Inflammatory macrophage treated with lipopolysaccharide for 1 hour (primary cell): ENCODE measurements around the gene SLC2A4RG.

Source experiments
- DNase-seq, 2 donors: peaks; one replicate each; pipeline ENCODE4 v3.0.0-alpha.2; 2020 to 2022

SLC2A4RG gene

GRCh38 chr20:63699466-63700198 lies 39.9 kb upstream of the SLC2A4RG start:
- DNase-seq = no peak

DNA sequence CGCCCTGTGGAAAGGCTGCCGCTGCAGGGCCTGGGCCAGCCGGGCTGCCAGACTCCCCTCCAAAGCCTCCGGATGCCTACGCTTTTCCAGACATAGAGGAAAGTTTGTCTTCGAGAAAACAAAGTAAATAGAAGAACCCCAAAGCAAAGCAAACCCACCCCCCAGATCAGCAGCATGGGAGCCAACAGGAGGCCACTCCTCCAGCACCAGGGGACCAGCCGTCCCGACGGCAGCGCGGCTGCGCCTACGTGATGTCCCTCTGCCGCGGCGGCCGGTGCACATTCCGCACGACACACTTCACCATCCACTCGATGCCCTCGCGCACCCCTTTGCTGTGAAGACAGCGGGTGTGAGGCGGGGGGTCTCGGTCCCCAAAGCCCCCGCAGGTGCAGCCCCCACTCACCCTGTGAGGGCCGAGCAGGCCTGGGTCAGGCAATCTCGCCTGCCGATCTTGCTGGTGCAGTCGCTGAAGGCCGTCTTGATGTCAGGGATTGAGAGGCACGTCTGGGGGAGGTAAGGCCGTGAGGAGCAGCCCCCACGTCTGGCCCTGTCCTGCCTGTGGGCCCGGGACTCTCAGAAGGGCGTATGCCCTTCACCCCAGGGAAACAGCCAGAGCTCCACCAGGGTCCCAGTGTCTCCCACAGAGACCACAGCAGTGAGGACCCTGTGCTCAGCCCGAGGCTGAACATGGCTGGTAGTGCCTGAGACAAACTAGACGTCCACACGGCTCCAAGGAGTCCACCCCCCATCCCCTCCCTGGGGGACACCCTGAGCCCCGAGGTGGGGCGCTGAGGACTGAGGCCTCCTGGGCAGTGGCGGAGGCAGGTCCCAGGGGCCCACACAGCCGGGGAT lies 39.2 kb upstream of the SLC2A4RG start:
- no peak for DNase-seq

DNA sequence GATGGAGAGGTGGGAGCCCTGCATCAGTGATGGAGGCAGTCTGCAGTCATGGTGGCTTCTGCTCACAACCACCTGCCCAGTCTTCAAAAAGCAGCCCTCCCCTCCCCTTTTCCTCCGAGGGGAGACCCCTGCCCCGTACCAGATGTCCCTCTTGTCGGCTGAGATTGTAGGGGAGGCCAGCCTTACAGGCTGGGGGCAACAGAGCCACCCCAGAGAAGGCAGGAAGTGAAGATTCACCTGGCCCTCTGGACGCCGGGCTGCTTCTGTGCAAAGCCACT lies 38.6 kb upstream of the SLC2A4RG start:
- no peak for DNase-seq

DNA sequence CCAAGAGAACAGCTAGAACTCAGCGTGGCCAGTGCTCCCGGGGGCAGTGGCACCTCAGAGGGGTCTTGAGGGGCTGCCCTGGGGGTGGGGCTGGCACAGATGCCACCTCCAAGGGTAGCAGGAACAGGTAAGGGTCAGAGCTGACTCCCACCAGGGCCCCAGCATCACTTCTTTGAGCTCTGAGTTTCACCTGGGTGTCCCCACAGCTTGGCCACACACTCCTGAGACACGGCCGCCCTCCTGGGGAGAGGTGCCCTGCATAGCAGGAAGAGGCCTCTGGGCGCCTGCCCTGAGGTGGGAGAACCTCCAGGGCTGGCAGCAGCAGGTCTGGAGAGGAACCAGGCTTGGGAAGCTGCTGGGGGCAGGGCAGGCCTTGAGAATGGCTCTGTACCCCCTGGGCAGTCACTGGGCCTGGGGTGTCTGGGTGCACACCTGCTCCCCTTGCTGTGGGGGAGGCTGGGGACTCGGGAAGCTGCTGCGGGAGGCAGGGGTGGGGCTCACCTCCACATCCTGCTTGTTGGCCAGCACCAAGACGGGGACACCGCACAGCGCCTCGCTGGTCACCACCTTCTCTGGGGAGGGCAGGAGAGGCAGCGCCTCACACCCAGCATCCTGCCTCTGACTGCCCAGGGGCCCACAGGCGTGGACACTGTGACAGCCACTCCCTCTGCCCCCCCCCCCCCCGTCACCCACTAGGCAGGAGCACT lies 38.1 kb upstream of the SLC2A4RG start:
- no peak for DNase-seq

- DNase-seq = no peak
Measured at GRCh38 chr20:63702036-63702665, 37.4 kb upstream of the SLC2A4RG start.

DNA sequence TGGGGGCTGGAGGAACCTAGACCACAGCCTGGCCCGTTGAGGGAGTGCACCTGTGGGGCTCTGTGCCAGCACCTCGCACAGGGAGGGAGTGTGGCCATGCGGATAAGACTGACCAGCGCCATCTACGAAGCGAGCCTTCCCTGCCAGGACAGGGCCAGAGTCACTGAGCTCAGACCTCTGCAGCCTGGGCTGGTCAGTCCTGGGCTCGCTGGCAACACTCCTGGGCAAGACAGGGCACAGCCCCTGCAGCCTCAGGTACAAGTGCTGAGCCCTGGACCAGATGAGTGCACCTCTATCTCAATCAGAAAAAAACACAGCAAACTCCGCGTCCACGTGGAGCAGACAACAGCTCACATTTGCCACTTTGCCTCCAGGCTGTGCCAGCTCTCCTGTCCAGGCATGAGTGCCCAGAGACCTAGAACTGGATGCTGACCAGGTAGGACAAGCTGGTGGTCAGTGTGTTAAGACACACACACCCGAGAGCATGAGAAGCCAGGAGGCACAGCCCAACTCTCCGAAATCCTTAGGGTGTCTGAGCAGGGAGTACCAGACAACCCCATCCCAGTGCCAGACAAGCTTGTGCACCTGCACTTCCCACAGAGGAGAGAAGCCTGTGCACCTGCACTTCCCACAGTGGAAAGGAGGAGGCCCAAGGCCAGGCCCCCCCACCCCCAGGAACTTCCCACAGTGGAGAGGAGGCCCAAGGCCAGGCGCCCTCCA lies 36.7 kb upstream of the SLC2A4RG start:
- DNase-seq = no peak

DNA sequence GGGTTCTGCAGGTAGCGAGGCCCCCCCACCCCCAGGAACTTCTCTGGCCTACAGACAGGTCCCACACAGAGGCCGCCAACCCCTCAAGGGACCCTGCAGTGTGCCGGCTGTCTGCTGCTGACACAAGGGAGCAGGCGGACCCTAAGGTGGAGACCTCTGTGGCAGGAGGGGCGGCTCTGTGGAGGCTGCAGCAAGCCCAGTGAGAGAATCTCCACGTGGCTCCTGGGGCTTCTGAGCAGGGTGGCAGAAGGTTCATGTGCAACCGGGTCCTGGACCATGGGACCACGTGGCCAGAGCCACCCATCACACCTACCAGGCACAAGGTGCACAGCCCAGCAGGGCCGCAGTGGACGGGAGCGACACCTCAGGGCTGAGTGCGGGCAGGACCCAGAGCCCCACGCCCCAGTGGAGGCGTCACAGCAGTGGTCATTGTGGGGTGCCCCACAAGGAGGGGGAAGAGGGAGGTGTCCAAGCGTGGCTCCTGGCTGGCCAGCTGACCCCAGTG lies 36.1 kb upstream of the SLC2A4RG start:
- no peak for DNase-seq

GRCh38 chr20:63703976-63704748 lies 35.4 kb upstream of the SLC2A4RG start:
- no peak for DNase-seq

DNA sequence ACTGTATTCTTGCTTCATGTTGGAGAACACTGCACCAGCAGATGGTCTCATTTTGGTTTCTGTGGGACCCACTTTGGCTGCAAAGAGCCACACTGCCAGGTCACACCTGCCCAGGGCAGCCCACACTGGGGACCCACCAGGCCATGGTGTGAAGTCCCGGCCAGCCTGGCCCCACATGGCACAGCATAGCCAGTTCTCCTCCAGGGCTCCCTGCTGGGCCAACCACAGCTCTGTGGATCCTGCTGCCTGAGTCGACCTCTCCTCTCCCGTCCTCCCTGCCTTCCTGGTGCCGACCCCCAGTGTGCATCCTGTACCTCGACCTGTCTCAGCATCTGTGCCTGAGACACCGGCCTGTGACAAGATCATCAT lies 34.8 kb upstream of the SLC2A4RG start:
- DNase-seq = no peak

- DNase-seq = no peak
Measured at GRCh38 chr20:63705232-63706026, 34.1 kb upstream of the SLC2A4RG start.

DNA sequence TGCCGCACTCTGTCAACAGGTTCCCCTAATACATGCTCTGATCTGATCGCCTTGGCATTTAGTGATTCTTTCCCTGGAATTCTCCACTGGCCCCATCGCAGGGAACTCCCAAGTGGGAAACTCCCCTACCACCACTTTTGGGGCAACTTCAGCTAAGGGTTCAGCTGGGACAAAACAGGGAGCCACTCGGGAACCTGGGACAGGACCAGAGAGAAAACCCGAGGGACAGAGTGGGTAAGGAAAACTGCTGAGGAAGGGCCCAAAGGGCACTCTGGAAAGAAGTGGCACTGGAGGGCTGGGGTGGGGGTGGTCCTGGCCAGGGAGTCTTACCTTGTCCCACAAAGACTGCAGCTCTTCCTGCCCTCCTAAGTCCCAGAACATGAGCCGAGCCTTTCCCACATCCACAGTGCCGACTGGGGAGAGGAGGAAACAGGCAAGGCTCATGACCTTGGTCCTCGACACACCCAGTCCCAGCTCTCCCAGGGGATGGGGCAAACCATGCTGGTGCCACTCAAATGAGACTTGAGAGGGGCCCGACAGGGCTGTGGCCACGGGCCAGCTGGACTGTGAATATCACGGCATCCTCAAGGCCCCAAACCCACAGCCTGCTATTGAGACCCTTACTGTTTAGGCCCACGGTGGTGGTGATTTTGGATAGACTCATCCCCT lies 33.4 kb upstream of the SLC2A4RG start:
- DNase-seq = no peak

GRCh38 chr20:63706852-63707557 lies 32.6 kb upstream of the SLC2A4RG start:
- peak; percentile 75 to 79 for DNase-seq

DNA sequence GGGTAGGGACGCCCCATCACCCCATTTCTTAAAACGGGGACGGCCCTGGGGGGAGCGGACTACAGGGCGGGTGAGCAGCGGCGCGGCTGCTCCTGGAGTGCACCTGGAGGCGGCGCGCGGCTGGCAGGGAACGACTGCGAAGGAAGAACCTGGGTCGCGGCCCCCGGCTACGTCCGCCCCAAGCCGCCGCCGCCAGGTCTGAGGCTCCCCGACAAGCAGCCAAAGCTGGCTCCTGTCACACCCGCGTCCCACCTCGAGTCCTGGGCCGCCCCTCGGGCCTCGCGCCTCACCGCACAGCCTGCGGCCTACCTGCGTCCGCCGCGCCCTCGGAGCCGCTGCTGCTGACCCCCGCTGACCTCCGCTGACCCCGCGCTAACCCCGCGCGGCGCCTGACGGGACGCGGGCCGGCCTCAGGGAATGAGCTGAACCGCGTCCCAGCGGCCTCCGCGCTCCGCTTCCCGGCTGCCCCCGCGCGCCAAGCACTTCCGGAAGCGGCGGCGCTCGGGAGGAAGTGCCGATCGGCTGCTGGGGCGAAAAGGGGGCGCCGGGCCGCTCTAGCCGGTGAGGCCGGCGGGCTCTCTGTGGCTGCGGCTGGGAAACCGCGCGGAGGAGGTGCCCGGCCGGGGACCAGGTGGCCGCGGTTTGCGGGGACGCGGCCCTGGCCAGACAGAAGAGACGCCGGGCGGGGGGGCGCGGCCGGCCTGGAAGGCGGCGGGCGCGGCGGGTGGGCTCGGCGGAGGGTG lies 31.8 kb upstream of the SLC2A4RG start, which contains the start of the genes ARFRP1 and ZGPAT:
TSS of gene ARFRP1 (minus strand) at position 419 of the 743 bp plus-strand sequence. CDS start 885 bp downstream, outside the sequence.
TSS of gene ZGPAT (plus strand) at position 482 of the 743 bp plus-strand sequence. CDS start 542 bp downstream, outside the sequence.
- DNase-seq = peak; percentile 86 to 92

DNA sequence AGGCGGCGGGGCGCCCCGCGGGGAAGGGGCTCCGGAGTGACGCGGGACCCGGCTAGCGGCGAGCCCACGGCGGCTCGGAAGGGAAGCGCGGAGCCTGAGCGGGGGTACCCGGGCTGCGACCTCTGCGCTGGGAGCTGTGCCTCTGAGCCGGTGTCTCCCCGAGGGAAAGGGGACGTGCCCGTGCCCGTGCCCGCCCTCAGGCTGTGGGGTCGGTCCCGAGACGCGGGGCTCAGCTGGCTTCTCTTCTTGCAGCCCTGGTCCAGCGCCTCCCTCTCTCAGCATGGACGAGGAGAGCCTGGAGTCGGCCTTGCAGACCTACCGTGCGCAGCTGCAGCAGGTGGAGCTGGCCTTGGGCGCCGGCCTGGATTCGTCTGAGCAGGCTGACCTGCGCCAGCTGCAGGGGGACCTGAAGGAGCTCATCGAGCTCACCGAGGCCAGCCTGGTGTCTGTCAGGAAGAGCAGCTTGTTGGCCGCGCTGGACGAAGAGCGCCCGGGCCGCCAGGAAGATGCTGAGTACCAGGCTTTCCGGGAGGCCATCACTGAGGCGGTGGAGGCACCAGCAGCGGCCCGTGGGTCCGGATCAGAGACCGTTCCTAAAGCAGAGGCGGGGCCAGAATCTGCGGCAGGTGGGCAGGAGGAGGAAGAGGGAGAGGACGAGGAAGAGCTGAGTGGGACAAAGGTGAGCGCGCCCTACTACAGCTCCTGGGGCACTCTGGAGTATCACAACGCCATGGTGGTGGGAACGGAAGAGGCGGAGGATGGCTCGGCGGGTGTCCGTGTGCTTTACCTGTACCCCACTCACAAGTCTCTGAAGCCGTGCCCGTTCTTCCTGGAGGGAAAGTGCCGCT lies 31.1 kb upstream of the SLC2A4RG start:
- DNase-seq = no peak

DNA sequence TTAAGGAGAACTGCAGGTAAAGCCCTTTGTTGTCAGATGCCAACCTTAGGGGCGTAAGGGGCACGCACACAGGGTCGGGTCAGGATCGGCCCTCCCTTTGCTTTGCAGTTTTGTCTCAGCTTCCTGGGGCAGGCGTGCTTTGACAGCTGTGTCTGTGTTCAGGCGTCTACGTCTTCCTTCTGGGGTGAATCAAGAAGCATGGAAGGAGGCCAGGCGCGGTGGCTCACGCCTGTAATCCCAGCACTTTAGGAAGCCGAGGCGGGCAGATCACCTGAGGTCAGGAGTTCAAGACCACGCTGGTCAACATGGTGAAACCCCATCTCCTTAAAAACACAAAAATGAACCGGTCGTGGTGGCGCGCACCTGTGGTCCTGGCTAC lies 30.4 kb upstream of the SLC2A4RG start:
- no peak for DNase-seq

DNA sequence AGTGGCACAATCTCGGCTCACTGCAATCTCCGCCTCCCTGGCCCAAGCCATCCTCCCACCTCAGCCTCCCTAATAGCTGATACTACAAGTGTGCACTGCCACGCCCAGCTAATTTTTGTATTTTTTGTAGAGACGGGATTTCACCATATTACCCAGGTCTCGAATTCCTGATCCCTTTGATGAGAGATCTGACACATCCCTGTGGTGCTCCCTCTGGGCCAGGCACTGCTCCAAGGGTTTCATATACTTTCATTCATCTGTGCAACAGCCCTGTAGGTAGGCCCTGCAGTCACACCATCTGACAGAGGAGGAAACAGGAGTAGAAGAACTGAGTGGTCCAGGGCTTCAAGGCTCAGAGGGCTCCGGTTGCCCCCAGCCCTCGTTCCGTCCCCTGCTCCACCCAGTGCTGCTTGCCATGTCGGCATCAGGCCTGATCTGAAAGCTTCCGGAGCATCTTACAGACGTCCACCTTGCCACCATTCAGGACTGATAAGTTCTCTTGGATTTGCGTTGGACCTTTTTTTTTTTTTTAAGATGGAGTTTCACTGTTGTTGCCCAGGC lies 28.4 kb upstream of the SLC2A4RG start:
- DNase-seq = no peak

DNA sequence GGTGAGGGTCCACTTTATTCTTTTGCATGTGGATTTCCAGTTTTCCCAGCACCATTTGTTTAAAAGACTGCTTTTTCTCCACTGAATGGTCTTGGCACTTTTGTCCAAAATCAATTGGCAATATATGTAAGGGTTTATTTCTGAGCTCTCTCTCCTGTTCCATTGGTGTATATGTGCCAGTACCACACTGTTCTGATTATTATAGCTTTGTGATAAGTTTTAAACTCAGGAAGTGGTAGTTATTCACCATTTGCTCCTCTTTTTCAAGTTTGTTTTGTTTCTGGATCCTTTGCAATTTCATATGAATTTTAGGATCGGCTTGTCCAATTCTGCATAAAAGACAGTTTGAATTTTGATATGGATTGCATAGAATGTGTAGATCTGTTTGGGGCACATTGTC lies 27.4 kb upstream of the SLC2A4RG start:
- no peak for DNase-seq
